Peyer's patch (tissue), 4 donors: ENCODE data around the gene ETV2. TPM values are rescaled to one million over a fixed set of nuclear protein-coding genes. Genes with fewer than 3 reads are reported as not detected.

ENCODE experiments used
- DNase-seq, 3 donors: peaks; one replicate each; pipeline ENCODE4 v3.0.0-alpha.2; 2017 to 2019
- H3K27ac ChIP-seq, 4 donors: fragments of 200-600 bp; sonication (generic); one replicate each; pipeline ENCODE4 v1.5.1; 2016 to 2019
- H3K27me3 ChIP-seq, 2 donors: fragments of 200-600 bp; sonication (generic); one replicate each; pipeline ENCODE4 v1.5.1; 2019
- H3K36me3 ChIP-seq, 3 donors: fragments of 200-600 bp; sonication (generic); one replicate each; pipeline ENCODE4 v1.5.1; 2016 to 2019
- H3K4me1 ChIP-seq, 4 donors: fragments of 200-600 bp; sonication (generic); one replicate each; pipeline ENCODE4 v1.5.1; 2016 to 2019
- H3K4me3 ChIP-seq, 4 donors: fragments of 200-600 bp; sonication (generic); 1 replicate in 3 of 4; 2 replicates in 1 of 4; pipeline ENCODE4 v1.5.1; 2016 to 2019; ENCODE audit warnings: mild to moderate bottlenecking in 1 of 4
- H3K9me3 ChIP-seq, 4 donors: fragments of 200-600 bp; sonication (generic); one replicate each; pipeline ENCODE4 v1.5.1; 2016 to 2019; ENCODE audit warnings: mild to moderate bottlenecking in 1 of 4
- POLR2A ChIP-seq, 2 donors: fragments of 450-650 bp; IDR thresholded peaks; one replicate each; pipeline ENCODE4 v1.5.1; 2017; ENCODE audit warnings: antibody characterized with exemption in 2 of 2, mild to moderate bottlenecking in 2 of 2, moderate library complexity in 2 of 2
- total RNA-seq, 4 donors: library from RNA; depleted of rRNA; stranded (reverse); fragments of >200 nt; gene quantifications; one replicate each; pipeline ENCODE4 v1.1.0, GENCODE V29; 2016
- TF ChIP-seq, protein P1 (sequence below), 6 experiments: fragments of 450-650 bp in 4 of 6; fragments of 200-600 bp in 2 of 6; sonication (generic) in 1 of 6; IDR thresholded peaks; one replicate each; pipeline ENCODE4 v1.5.1; 2017 to 2019; ENCODE audit warnings: antibody characterized with exemption in 6 of 6, mild to moderate bottlenecking in 3 of 6, moderate library complexity in 1 of 6

ETV2 gene
- total RNA-seq, 4 donors from 2014 or later, result 1.6 to 1.8 TPM; not detected in 2

GRCh38 chr19:35642312-35642711 lies 767 bp downstream of the ETV2 start:
- H3K27ac ChIP-seq, result no peak overlapping the region
- H3K4me1 ChIP-seq, result peaks cover 0 to 17% (median 5%) of the 10 kb centered on the region in 4 donors
- no peak for TF ChIP-seq POLR2A (IDR thresholded peaks at IDR 0.05)
- TF ChIP-seq, protein P1, sequence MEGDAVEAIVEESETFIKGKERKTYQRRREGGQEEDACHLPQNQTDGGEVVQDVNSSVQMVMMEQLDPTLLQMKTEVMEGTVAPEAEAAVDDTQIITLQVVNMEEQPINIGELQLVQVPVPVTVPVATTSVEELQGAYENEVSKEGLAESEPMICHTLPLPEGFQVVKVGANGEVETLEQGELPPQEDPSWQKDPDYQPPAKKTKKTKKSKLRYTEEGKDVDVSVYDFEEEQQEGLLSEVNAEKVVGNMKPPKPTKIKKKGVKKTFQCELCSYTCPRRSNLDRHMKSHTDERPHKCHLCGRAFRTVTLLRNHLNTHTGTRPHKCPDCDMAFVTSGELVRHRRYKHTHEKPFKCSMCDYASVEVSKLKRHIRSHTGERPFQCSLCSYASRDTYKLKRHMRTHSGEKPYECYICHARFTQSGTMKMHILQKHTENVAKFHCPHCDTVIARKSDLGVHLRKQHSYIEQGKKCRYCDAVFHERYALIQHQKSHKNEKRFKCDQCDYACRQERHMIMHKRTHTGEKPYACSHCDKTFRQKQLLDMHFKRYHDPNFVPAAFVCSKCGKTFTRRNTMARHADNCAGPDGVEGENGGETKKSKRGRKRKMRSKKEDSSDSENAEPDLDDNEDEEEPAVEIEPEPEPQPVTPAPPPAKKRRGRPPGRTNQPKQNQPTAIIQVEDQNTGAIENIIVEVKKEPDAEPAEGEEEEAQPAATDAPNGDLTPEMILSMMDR (IDR thresholded peaks at IDR 0.05), result no peak
- H3K36me3 ChIP-seq, result peaks cover 0 to 10% (median 0%) of the 10 kb centered on the region in 3 donors
- H3K4me3 ChIP-seq, result no peak overlapping the region
- no peaks in the 10 kb centered on the region for H3K27me3 ChIP-seq
- H3K9me3 ChIP-seq, result no peaks in the 10 kb centered on the region
- no peak for DNase-seq

DNA sequence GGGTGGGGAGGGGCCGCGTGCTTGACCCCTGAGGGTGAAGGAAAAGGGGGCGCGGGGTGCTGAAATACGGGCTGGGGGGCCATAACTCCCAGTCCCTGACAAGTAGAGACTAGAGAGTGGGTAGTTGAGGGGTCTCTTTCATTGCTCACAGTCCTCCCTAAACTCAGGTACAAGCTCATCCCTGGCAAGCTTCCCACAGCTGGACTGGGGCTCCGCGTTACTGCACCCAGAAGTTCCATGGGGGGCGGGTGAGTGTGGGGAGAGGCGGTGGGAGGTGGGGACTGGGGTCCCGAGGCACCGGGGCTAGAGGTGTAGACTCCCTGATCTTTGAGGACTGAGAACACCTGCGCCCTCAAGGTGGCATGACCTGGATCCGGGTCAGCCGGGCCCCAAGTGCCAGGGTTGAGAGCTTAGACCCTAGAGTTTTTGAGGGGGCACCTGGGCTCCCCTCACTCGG lies 1.3 kb downstream of the ETV2 start:
- Histone ChIP-seq H3K4me1 (peaks cover 0 to 22% (median 5%) of the 10 kb centered on the region in 4 donors), H3K27ac (peak overlapping the region; percentile 86 to 93 (median 88)), H3K9me3 (no peaks in the 10 kb centered on the region), H3K4me3 (peak overlapping the region; percentile 48 to 75 (median 70)), H3K36me3 (peaks cover 0 to 4% (median 0%) of the 10 kb centered on the region in 3 donors), H3K27me3 (no peaks in the 10 kb centered on the region)
- DNase-seq, result peak in 2 of 3 donors; percentile 24 to 54
- TF ChIP-seq, protein P1 (IDR thresholded peaks at IDR 0.05), result no peak
- TF ChIP-seq POLR2A (IDR thresholded peaks at IDR 0.05), result no peak

- peak overlapping the region; percentile 48 to 75 (median 70) for H3K4me3 ChIP-seq
- DNase-seq, result peak; percentile 90 to 94 (median 94)
Observed at GRCh38 chr19:35643255-35644205, 2.0 kb downstream of the ETV2 start.

GRCh38 chr19:35644206-35644986 lies 2.9 kb downstream of the ETV2 start:
- Histone ChIP-seq H3K9me3 (no peaks in the 10 kb centered on the region), H3K27me3 (no peaks in the 10 kb centered on the region), H3K4me1 (peaks cover 0 to 28% (median 9%) of the 10 kb centered on the region in 4 donors), H3K4me3 (peak overlapping the region; percentile 48 to 75 (median 70)), H3K36me3 (no peaks in the 10 kb centered on the region), H3K27ac (peak overlapping the region; percentile 86 to 93 (median 88))
- peak; percentile 52 to 75 for TF ChIP-seq POLR2A (IDR thresholded peaks at IDR 0.05)
- TF ChIP-seq, protein P1 (IDR thresholded peaks at IDR 0.05), result no peak
- peak; percentile 97 to 99 (median 98) for DNase-seq

More at GRCh38 chr19:35643255-35644205, 2.0 kb downstream of the ETV2 start:
- Histone ChIP-seq H3K36me3 (no peaks in the 10 kb centered on the region), H3K9me3 (no peaks in the 10 kb centered on the region), H3K27me3 (no peaks in the 10 kb centered on the region), H3K27ac (peak overlapping the region; percentile 86 to 93 (median 88)), H3K4me1 (peaks cover 0 to 23% (median 5%) of the 10 kb centered on the region in 4 donors)
- TF ChIP-seq POLR2A (IDR thresholded peaks at IDR 0.05), result peak; percentile 86 to 89
- TF ChIP-seq, protein P1 (IDR thresholded peaks at IDR 0.05), result peak in 1 of 6 experiments; percentile 21

DNA sequence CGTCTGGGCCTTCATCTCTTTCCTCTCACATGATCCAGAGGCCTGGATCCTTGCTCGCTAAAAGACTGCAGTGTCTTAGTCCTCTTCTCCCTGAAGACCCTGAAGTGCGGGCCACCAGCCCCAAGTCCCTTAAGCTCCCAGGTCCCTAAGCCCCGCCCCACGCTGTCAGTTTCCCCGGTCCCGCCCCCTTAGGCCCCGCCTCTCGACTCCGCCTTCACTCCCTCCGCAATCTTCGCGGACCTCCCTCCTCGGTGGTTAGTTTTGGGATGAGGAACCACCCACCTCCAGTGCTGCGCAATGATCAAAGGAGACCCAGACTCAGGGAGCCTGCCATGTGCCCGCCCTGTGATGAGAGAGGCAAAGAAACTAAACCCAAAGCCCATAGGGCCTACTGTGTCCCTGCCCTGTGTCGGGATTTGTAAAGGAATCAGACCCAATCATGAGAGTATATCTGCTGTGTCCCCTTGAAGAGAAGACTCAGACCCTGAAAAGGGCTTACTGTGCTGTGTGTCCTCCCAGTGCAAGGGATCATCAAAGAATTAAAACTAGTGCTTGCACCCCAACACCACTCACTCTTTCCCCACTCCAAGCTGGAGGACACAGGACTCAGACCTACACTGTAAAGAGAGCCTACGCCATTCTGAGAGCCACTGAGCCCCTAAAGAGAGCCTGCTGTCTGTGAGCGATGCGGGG lies 3.6 kb downstream of the ETV2 start:
- Histone ChIP-seq H3K27me3 (no peaks in the 10 kb centered on the region), H3K4me1 (peaks cover 0 to 35% (median 10%) of the 10 kb centered on the region in 4 donors), H3K4me3 (peak overlapping the region; percentile 48 to 75 (median 70)), H3K9me3 (no peaks in the 10 kb centered on the region), H3K27ac (peak overlapping the region; percentile 86 to 93 (median 88)), H3K36me3 (peaks cover 0 to 3% (median 0%) of the 10 kb centered on the region in 3 donors)
- peak; percentile 84 to 94 (median 84) for DNase-seq
- no peak for TF ChIP-seq POLR2A (IDR thresholded peaks at IDR 0.05)
- TF ChIP-seq, protein P1 (IDR thresholded peaks at IDR 0.05), result no peak
